ENCODE measurements around the gene TBCC.
"Not testable (repeated sequence)": the region's sequence is repeated elsewhere in the genome, so short reads cannot be mapped to it uniquely, and the experiment has no call there.

TBCC gene

GRCh38 chr6:42745640-42746462, at the start of gene TBCC:
TBCC (minus strand) TSS chr6:42746103; CDS start chr6:42746073, 30 bp downstream.
- DNase-seq, result peak; percentile 100

DNA sequence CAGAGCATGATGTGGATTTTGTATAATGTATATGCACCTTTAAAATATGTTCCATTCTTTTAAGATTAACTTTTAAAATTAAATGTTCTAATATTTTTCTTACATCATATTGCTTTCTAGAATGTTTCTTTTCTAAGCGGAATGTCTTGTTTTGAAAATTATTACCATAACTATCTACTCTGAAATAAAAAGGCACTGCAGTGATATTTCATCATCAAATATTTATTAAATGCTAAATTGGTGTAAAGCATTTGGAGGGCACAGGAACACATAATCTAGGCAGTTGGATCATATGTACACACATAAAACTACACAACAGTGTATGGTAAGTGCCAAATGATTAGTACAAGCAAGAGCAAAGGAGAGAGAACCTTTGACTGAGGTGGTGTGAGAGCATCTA, 49.7 kb upstream of the TBCC start:
- DNase-seq, result no peak

- peak; percentile 82 for DNase-seq
These were observed 45.9 kb upstream of the TBCC start for GRCh38 chr6:42791706-42792320.

- no peak for DNase-seq
These were observed 44.8 kb upstream of the TBCC start for GRCh38 chr6:42790549-42791181.

- DNase-seq, result no peak
These were observed 42.8 kb upstream of the TBCC start for GRCh38 chr6:42788671-42789070.

DNA sequence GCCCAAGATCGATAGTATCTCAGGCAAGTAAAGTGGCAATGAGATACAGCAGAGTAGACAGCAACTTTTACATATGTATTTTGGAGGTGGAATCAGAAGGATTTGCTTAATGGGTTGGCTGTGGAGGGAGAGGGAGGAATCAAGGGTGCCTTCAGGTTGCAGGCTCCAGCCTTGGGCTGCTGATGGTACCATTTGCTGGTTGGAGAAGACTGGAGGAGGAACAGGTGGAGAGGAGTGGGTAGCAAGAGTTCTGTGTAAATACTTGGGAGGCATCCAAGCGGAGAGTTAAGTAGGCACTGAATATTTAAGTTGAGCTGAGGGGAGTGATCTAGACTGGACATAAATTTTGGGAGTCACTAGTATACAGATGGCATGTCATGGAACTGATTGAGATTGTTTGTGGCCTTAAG, 41.2 kb upstream of the TBCC start:
- DNase-seq, result no peak

- DNase-seq, result no peak
These were observed 40.7 kb upstream of the TBCC start for GRCh38 chr6:42786525-42786985.

GRCh38 chr6:42784717-42785498, 39.0 kb upstream of the TBCC start:
- no peak for DNase-seq

- DNase-seq, result peak; percentile 48
These were observed 38.2 kb upstream of the TBCC start for GRCh38 chr6:42783876-42784642.

GRCh38 chr6:42783177-42783875, 37.4 kb upstream of the TBCC start:
- DNase-seq, result peak; percentile 69

GRCh38 chr6:42782689-42783176, 36.8 kb upstream of the TBCC start:
- DNase-seq, result peak; percentile 95

DNA sequence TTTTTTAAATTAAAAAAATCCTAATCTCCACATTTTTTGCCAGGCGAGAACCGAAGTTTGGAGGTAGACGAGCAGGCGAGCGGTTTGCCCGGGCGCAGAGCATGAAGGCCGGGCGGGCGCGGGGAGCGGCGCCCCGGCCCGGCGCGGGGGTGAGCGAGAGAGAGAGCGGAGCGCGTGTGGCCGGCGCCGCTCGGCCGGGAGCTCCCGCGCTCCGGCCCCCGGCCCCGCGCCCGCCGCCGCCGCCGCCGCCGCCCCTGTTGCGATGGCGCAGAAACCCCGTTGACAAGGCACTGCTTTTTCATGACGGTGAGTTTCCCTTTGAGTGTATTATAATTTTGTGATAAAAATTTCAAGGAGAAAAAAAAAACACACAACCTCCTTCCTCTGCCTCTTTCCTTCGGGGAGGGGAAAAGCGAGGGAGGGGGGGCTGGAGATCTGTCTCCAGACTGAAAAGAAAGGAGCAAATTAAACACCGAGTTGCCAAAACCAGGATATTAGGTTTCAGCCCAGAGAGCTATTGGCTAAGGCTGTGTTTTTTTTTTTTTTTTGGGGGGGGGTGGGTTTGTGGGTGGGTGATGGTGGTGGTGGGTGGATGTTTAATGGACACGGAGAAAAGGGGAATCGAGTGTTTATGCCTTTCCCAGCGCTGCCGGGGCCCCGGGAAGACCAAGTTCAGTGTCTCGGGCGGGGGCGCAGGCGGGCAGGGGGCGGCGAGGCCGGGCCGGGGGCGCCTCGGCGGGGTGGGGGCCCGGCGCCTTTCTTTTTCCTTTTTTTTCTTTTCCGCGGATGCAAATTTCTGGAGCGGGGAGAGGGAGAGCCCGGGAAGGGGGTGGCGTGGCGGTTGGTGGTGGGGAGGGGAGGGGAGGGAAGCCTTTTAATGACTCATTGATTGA, 36.1 kb upstream of the TBCC start, which contains the start of gene BICRAL:
TSS of gene BICRAL (plus strand) at position 257 of the 893 bp plus-strand sequence. CDS start 39,971 bp downstream, outside the sequence.
- DNase-seq, result peak; percentile 89

DNA sequence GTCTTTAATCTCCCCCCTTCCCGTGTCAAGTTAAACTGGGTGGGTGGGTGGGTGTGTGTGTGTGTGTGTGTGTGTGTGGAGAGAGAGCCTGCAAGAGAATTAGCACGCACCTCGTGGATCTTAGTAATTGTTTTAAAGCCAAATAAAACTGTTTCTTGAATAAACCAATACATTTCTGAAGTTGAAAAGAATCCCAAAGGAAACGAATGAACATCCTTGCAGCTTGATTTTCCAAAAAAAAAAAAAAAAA, 35.6 kb upstream of the TBCC start:
- no peak for DNase-seq

DNA sequence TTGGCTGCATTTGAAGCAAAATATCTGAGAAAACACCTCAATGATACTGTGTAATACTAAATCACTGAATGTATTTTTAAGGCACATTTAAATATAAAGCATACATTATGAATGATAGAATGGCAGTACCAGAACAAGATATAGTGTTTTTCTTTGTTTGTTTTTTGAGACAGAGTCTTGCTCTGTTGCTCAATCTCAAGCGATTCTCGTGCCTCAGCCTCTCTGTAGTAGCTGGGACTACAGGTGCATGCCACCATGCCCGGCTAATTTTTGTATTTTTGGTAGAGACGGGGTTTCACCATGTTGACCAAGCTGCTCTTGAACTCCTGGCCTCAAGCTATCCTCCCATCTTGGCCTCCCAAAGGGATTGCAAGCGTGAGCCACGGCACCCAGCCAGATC, 33.6 kb upstream of the TBCC start:
- DNase-seq, result no peak

DNA sequence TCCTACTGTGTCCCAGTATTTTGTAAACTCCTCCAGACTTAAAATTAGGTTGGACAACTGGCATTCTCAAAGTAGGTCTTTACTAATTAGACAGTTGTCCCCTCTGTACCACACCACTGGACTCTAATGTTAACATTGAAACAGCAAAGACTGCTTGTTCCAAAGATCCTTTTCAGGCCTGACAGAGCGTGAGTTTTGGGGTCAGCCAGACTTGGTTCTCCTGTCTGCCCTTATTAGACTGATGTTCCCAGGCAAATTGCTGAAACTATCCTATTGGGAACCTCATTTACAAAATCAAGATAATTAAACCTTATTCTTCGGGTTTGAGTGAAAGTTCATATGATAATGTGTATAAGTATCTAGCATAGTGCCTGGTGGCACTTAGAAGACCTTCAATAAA, 32.2 kb upstream of the TBCC start:
- no peak for DNase-seq

DNA sequence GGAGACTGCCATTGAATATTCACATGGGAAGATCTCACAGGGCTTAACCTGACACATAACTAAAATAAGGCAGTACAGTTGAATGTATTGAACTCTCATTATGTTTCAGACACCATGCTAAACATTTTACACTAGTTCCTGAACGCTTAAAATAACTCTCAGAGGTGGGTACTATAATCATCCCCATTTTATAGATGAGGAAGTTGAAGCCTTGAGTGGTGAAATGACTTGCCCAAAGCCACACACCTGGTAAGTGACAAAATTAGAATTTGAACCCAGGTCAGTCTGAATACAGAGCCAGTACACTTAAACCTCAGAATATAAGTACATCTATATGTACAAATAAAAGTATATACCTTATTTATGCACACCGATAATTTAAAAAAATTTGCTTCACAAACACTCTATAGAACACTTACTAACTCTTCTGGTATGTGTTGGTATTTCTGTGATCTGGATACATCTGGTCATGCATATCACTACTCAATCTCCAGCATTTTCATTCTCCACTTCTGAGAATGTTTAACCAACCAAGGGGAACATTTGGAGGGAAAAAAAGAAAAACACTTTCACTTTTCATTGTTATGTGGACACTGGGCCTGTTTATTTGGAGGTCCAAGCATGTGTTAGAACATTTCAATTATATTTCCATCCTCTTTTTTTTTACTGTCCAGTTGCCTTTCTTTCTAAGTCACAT, 31.4 kb upstream of the TBCC start:
- no peak for DNase-seq

GRCh38 chr6:42774821-42775487, 29.1 kb upstream of the TBCC start:
- not testable (repeated sequence) for DNase-seq

DNA sequence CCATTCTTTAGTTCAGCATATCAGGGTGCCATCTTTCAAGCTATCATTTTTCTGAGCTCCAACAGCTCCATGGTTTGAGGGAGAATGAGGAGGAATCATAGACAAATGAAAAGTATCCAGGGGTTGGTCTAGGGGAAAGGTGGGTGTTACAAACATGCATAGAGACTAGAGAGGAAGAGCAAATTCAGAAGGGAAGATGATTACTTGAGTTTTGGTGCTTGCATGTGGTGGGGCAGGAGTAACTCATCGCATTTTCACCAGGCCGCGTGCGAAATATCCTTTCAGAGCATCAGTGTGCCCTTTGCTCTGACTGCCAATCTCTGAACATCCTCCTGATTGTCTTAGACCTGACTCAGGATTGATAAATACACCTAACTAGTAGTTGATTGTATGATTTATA, 28.3 kb upstream of the TBCC start:
- DNase-seq, result no peak

DNA sequence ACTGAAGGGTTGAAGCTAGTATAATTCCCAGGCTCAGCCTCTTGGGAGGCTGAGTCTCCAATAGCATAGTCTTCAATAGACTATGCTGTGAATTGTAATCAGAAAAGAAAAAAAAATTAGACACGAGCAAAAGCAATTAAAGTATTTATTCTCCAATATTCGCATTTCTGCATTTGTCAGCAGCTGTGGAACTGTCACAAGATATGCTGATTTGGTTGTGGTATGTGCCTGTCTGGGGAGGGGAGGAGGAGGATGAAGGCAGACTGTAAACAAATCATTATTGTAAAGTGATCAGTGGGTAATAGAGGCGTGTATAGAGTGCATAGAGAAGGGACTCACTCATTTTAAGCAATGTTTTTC, 25.8 kb upstream of the TBCC start:
- no peak for DNase-seq
